Subcutaneous abdominal adipose tissue (tissue), 5 donors: ENCODE results near the gene LAMA1.

Experiments used
- H3K27ac ChIP-seq: one replicate; pipeline ENCODE4 v1.7.0; 2013; ENCODE audit warnings: low read depth, mild to moderate bottlenecking, inconsistent platforms, low read length, moderate library complexity
- H3K27me3 ChIP-seq, 5 donors: one replicate each; pipeline ENCODE4 v1.7.0; 2013; ENCODE audit warnings: low read length in 5 of 5, inconsistent platforms in 1 of 5; ENCODE audit not compliant: control insufficient read depth in 5 of 5, insufficient read depth in 4 of 5
- H3K36me3 ChIP-seq, 5 donors: one replicate each; pipeline ENCODE4 v1.7.0; 2013; ENCODE audit warnings: low read length in 5 of 5; ENCODE audit not compliant: control insufficient read depth in 5 of 5, insufficient read depth in 5 of 5
- H3K4me1 ChIP-seq, 5 donors: one replicate each; pipeline ENCODE4 v1.7.0; 2013; ENCODE audit warnings: low read length in 5 of 5, mild to moderate bottlenecking in 3 of 5, moderate library complexity in 1 of 5; ENCODE audit not compliant: control insufficient read depth in 5 of 5, insufficient read depth in 5 of 5
- H3K4me3 ChIP-seq, 5 donors: one replicate each; pipeline ENCODE4 v1.7.0; 2013; ENCODE audit warnings: low read length in 5 of 5, low read depth in 1 of 5
- H3K9ac ChIP-seq, 5 donors: one replicate each; pipeline ENCODE4 v1.7.0; 2013; ENCODE audit warnings: low read length in 5 of 5, mild to moderate bottlenecking in 4 of 5, moderate library complexity in 3 of 5
- H3K9me3 ChIP-seq, 5 donors: one replicate each; pipeline ENCODE4 v1.7.0; 2013; ENCODE audit warnings: low read length in 5 of 5; ENCODE audit not compliant: control insufficient read depth in 5 of 5
- donor health status: healthy.
- donor health status: healthy.
- donor health status: healthy.
- donor health status: healthy.
- donor health status: healthy.

Gene LAMA1

GRCh38 chr18:6975084-6975483 lies 142.5 kb downstream of the LAMA1 start:
- no peak overlapping the region for H3K4me3 ChIP-seq
- H3K27ac ChIP-seq = no peak overlapping the region
- H3K9ac ChIP-seq = no peak overlapping the region
- no peaks in the 10 kb centered on the region for H3K9me3 ChIP-seq
- H3K36me3 ChIP-seq = no peaks in the 10 kb centered on the region
- peaks cover 0 to 2% (median 0%) of the 10 kb centered on the region in 5 donors for H3K4me1 ChIP-seq
- no peaks in the 10 kb centered on the region for H3K27me3 ChIP-seq

GRCh38 chr18:6971823-6972478 lies 145.6 kb downstream of the LAMA1 start:
- H3K27me3 ChIP-seq = no peaks in the 10 kb centered on the region
- no peaks in the 10 kb centered on the region for H3K9me3 ChIP-seq
- H3K4me3 ChIP-seq = no peak overlapping the region
- H3K9ac ChIP-seq = no peak overlapping the region
- H3K27ac ChIP-seq = no peak overlapping the region
- H3K4me1 ChIP-seq = peaks cover 0 to 4% (median 0%) of the 10 kb centered on the region in 5 donors
- H3K36me3 ChIP-seq = no peaks in the 10 kb centered on the region

GRCh38 chr18:6963452-6964097 lies 154.0 kb downstream of the LAMA1 start:
- Histone ChIP-seq H3K9me3 (peaks cover 0 to 10% (median 0%) of the 10 kb centered on the region in 5 donors), H3K27me3 (no peaks in the 10 kb centered on the region), H3K27ac (peak overlapping the region; percentile 31), H3K9ac (no peak overlapping the region), H3K36me3 (no peaks in the 10 kb centered on the region), H3K4me1 (peaks cover 0 to 21% (median 0%) of the 10 kb centered on the region in 5 donors), H3K4me3 (no peak overlapping the region)

GRCh38 chr18:6962571-6963451 lies 154.8 kb downstream of the LAMA1 start:
- peak overlapping the region; percentile 31 for H3K27ac ChIP-seq
- no peak overlapping the region for H3K4me3 ChIP-seq
- H3K9ac ChIP-seq = no peak overlapping the region
- peaks cover 0 to 21% (median 0%) of the 10 kb centered on the region in 5 donors for H3K4me1 ChIP-seq
- no peaks in the 10 kb centered on the region for H3K27me3 ChIP-seq
- H3K9me3 ChIP-seq = peaks cover 0 to 10% (median 0%) of the 10 kb centered on the region in 5 donors
- no peaks in the 10 kb centered on the region for H3K36me3 ChIP-seq

- H3K9ac ChIP-seq = no peak overlapping the region
Measured at GRCh38 chr18:6961331-6961730, 156.3 kb downstream of the LAMA1 start.

GRCh38 chr18:6960656-6961055 lies 156.9 kb downstream of the LAMA1 start:
- Histone ChIP-seq H3K4me3 (no peak overlapping the region), H3K4me1 (peaks cover 0 to 21% (median 0%) of the 10 kb centered on the region in 5 donors), H3K27ac (no peak overlapping the region), H3K9me3 (peaks cover 0 to 10% (median 0%) of the 10 kb centered on the region in 5 donors), H3K9ac (no peak overlapping the region), H3K27me3 (no peaks in the 10 kb centered on the region), H3K36me3 (no peaks in the 10 kb centered on the region)

More at GRCh38 chr18:6961331-6961730, 156.3 kb downstream of the LAMA1 start:
- Histone ChIP-seq H3K36me3 (no peaks in the 10 kb centered on the region), H3K9me3 (peaks cover 0 to 10% (median 0%) of the 10 kb centered on the region in 5 donors), H3K4me1 (peaks cover 0 to 21% (median 0%) of the 10 kb centered on the region in 5 donors), H3K27me3 (no peaks in the 10 kb centered on the region), H3K4me3 (peak overlapping the region in 3 of 5 donors; percentile 3 to 32 (median 18)), H3K27ac (peak overlapping the region; percentile 25)

- H3K9me3 ChIP-seq = peaks cover 0 to 10% (median 0%) of the 10 kb centered on the region in 5 donors
- H3K27me3 ChIP-seq = no peaks in the 10 kb centered on the region
- H3K4me3 ChIP-seq = no peak overlapping the region
- no peaks in the 10 kb centered on the region for H3K36me3 ChIP-seq
- H3K4me1 ChIP-seq = peaks cover 0 to 21% (median 0%) of the 10 kb centered on the region in 5 donors
- no peak overlapping the region for H3K27ac ChIP-seq
- no peak overlapping the region for H3K9ac ChIP-seq
Measured at GRCh38 chr18:6960124-6960523, 157.5 kb downstream of the LAMA1 start.

GRCh38 chr18:6959110-6959509 lies 158.5 kb downstream of the LAMA1 start:
- peaks cover 0 to 10% (median 0%) of the 10 kb centered on the region in 5 donors for H3K9me3 ChIP-seq
- H3K4me1 ChIP-seq = peaks cover 0 to 21% (median 0%) of the 10 kb centered on the region in 5 donors
- H3K9ac ChIP-seq = no peak overlapping the region
- no peak overlapping the region for H3K4me3 ChIP-seq
- H3K27ac ChIP-seq = no peak overlapping the region
- H3K27me3 ChIP-seq = no peaks in the 10 kb centered on the region
- H3K36me3 ChIP-seq = no peaks in the 10 kb centered on the region

GRCh38 chr18:6956999-6957398 lies 160.6 kb downstream of the LAMA1 start:
- Histone ChIP-seq H3K9ac (no peak overlapping the region), H3K4me3 (no peak overlapping the region), H3K27me3 (no peaks in the 10 kb centered on the region), H3K9me3 (peaks cover 0 to 10% (median 0%) of the 10 kb centered on the region in 5 donors), H3K27ac (no peak overlapping the region), H3K4me1 (peaks cover 0 to 10% (median 0%) of the 10 kb centered on the region in 5 donors), H3K36me3 (peaks cover 0 to 4% (median 0%) of the 10 kb centered on the region in 5 donors)
